Activated naive CD8-positive, alpha-beta T cell treated with anti-CD3 and anti-CD28 coated beads, Interleukin-2, amount 50 U/mL, for 16 hours (primary cell): Measurements from ENCODE around the gene NUDT2.
"Not testable (repeated sequence)": the region's sequence is repeated elsewhere in the genome, so short reads cannot be mapped to it uniquely, and the experiment has no call there.

Experiments
- DNase-seq: peaks from one replicate; pipeline ENCODE4 v3.0.0-alpha.2; 2020; ENCODE audit warnings: low read depth, low spot score

NUDT2 gene

DNA sequence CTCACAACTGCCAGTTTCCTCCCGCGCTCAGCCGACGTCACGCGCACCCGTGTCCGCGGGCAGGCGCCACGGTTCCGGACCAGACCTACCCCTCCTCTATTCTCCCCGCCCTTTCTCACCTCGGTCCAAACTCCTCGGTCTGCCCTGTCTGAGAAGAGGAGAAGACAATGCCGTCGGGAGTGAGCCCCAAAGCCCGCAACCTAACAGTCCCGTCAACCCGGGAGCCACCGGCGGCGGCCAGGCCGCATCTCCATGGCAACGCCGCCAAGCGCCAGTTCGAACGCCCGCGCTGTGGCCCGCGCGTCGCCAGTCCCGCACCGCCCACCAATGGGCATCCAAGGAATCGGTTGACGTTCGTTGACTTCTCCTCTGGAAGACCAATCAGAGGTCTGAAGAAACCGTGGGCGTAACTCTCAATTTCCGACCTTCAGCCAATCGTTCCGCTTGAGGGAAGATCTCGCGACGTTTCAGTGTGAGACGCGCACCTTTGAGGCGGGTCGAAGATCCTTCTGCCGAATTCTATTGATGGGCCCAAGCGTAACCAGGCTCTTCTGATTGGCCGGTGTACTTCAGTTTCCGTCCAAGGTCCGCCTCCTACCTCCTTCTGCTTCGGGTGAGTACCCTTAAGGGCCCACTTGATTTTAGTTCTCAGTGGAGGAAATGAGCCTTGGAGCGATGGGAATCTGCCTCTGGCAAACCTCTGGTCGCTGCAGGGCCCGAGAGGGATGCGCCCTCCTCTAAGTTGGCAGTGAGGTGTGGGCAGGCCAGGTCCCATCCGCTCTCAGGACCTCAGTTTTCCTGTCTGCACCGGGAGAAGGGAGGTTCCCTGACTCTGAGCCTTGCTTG, at the start of gene NUDT2, which contains the start of gene KIF24:
TSS of gene NUDT2 (plus strand) at position 583 of the 846 bp plus-strand sequence. CDS start 9,471 bp downstream, outside the sequence.
TSS of gene KIF24 (minus strand) at position 282 of the 846 bp plus-strand sequence. CDS start 17,922 bp downstream, outside the sequence.
- peak; percentile 86 for DNase-seq

DNA sequence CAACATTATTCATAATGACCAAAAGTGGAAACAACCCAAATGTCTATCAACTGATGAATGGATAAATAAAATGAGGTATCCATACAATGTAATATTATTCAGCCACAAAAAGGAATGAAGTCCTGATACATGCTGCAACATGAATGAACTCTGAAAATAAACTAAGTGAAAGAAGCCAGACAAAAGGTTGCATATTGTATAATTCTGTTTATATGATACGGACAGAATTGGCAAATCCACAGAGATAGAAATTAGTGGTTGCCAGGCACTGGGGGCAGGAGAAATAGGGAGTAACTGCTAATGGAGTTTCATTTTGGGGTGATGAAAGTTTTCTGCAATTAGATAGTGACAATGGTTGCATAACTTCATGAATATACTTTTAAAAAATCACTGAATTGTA, 47.3 kb upstream of the NUDT2 start:
- DNase-seq = no peak

- DNase-seq = no peak
Observed at GRCh38 chr9:34289159-34289558, 40.2 kb upstream of the NUDT2 start.

- no peak for DNase-seq
Observed at GRCh38 chr9:34291023-34291422, 38.3 kb upstream of the NUDT2 start.

DNA sequence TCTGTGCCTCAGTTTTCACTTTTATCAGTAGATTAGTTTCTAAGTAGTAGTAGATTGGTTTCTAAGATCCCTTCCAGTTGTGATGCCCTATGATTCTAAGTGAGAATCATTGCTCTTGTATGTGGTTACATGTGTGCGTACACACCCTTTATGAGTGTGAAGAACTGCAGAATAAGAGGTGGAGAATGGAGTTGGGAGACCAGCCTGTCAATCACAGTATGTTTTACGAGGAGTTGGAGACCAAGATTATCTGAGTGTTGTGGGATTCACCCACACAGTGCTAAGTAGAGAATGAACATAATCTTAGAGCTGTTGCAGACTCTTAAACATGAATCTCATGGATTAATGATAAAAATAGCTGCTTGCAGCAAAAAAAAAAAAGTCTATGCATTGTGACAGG, 37.9 kb upstream of the NUDT2 start:
- DNase-seq = no peak

- DNase-seq = no peak
Observed at GRCh38 chr9:34292552-34292951, 36.8 kb upstream of the NUDT2 start.

DNA sequence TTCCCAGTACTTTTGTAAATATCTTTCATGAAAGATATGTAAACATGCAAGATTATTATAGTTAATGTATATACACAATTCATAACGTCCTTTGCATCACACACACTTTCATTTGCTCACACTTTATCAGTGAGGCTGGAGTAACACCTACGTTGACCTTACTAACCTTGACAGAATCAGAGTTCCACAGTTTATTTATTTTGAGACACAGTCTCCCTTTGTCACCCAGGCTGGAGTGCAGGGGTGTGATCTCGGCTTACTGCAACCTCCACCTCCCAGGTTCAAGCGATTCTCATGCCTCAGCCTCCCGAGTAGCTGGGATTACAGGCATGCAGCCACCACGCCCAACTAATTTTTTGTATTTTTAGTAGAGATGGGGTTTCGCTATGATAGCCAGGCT, 28.3 kb upstream of the NUDT2 start:
- DNase-seq = not testable (repeated sequence)

- not testable (repeated sequence) for DNase-seq
Observed at GRCh38 chr9:34308316-34308715, 21.1 kb upstream of the NUDT2 start.

DNA sequence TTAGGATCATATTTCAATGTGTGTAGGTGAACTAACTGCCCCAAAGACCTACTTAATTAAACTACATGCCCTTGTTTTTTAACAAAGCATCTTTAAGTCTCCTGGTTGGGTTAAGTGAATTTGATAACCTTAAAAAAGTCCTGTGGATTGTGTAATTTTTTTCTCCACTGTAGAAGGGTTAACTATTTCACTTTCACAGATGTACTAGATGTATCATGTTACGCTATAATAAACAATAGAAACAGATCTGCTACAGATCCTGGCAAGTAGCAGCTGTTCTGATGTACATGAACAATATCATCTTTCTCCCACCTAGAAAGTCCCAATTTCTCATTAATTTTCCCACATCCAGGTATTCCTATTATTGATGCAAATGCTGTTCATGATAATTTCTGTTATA, 19.2 kb upstream of the NUDT2 start:
- DNase-seq = no peak

GRCh38 chr9:34311499-34312185, 17.7 kb upstream of the NUDT2 start:
- no peak for DNase-seq

DNA sequence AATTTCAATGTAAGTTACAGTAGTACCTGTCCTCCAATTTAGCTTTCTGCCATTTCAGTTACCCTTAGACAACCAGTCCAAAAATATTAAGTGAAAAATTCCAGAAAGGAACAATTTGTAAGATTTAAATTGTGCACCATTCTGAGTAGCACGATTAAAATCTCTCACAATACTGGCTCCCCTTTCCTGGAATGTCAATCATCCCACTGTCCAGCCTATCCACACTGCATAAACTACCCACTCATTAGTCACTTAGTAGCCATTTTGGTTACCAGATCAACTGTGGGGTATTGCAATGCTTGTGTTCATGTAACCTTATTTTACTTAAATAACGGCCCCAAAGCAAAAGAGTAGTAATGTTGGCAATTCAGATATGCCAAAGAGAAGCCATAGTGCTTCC, 11.9 kb upstream of the NUDT2 start:
- no peak for DNase-seq

DNA sequence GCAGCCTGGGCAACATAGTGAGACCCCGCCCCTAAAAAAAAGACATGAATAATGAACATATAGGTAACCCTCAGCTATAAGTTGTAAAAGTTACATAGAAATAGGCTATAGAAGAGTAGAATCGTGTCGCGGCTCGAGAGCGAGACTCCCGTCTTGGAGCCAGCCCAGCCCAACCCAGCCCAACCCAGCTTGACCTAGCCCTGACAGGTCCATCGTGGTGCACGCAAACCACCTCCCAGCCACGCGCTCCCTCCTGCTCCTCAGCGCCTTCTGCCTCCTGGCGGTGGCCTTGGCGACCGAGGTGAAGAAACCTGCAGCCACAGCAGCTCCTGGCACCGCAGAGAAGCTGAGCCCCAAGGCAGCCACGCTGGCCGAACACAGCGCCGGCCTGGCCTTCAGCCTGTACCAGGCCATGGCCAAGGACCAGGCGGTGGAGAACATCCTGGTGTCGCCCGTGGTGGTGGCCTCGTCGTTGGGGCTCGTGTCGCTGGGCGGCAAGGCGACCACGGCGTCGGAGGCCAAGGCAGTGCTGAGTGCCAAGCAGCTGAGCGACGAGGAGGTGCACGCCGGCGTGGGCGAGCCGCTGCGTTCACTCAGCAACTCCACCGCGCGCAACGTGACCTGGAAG, 11.1 kb upstream of the NUDT2 start:
- DNase-seq = no peak

DNA sequence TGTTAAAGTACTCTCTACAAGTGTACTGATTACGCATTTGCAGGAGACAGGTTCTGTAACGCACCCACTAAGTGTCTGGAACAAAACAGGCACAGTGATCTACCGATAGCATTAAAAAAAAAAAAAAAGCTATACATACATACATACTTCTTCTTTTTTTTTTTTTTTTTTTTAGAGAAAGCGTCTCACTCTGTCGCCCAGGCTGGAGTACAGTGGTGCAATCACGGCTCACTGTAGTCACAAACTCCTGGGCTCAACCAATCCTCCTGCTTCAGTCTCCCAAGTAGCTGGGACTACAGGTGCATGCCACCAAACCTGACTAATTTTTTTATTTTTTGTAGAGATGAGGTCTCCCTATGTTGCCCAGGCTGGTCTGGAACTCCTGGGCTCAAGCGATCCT, 7.9 kb upstream of the NUDT2 start:
- no peak for DNase-seq

- no peak for DNase-seq
Observed at GRCh38 chr9:34322899-34323591, 6.3 kb upstream of the NUDT2 start.

GRCh38 chr9:34326690-34327089, 2.7 kb upstream of the NUDT2 start:
- no peak for DNase-seq

GRCh38 chr9:34328500-34328986, 826 bp upstream of the NUDT2 start:
- DNase-seq = no peak

DNA sequence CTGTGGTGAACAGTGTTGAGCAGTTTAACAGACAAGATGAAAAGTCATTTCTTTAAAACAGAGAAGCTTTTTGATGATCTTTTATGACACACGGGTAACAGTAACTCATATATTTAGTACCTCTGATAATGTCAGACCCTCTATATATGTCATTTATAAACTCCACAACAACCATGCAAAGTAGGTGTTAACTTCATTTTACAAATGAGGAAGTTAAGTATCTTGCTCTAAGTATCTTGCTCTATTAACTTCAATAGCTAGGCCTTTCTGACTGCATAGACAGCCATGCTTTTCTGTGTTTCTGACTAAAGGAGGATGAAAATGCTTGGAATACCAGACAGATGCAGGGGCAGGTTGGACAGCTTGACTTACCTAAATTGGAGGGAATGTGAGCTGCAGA, 1.8 kb downstream of the NUDT2 start:
- no peak for DNase-seq

GRCh38 chr9:34332076-34332964, 3.0 kb downstream of the NUDT2 start:
- no peak for DNase-seq

DNA sequence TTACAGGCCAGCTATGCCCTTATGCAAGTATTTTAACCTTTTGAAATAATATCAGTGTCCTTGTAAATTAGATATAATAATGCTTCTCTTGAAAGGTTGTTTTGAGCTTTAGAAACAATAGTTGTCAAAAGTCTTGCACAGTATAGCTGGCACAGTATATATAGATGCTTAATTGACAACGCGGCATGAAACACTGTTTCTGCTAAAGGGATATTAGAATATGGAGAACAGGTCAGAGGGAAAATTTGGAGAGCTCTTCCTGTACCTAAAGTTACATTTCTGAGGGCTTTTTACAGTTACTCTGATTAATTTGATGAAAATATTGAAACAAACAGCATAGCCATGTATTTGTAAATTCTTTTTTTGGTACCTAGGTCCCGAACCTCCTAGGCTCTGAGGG, 4.5 kb downstream of the NUDT2 start:
- DNase-seq = no peak

GRCh38 chr9:34334337-34334824, 5.0 kb downstream of the NUDT2 start:
- no peak for DNase-seq
